Upper lobe of left lung (tissue), 6 donors: ENCODE measurements around the gene MSH3. TPM values are rescaled to one million over a fixed set of nuclear protein-coding genes. Genes with fewer than 3 reads are reported as not detected.
"Not testable (repeated sequence)": the region's sequence is repeated elsewhere in the genome, so short reads cannot be mapped to it uniquely, and the experiment has no call there.

Source experiments
- ATAC-seq, 2 donors: fragments of 200-7000 bp; cut with Tn5 transposase; one replicate each; pipeline ENCODE4 v1.9.1; 2022; ENCODE audit warnings: mild to moderate bottlenecking in 2 of 2, moderate library complexity in 2 of 2; ENCODE audit not compliant: low FRiP score in 2 of 2
- DNase-seq, 2 donors: peaks; one replicate each; pipeline ENCODE4 v3.0.0-alpha.2; 2019 to 2020
- H3K27ac ChIP-seq, 4 donors: fragments of 200-600 bp; sonication (generic); one replicate each; pipeline ENCODE4 v1.5.1; 2016 to 2019
- H3K27me3 ChIP-seq, 4 donors: fragments of 200-600 bp; sonication (generic); one replicate each; pipeline ENCODE4 v1.5.1; 2017 to 2019
- H3K36me3 ChIP-seq, 4 donors: fragments of 200-600 bp; sonication (generic); one replicate each; pipeline ENCODE4 v1.5.1; 2016 to 2019
- H3K4me1 ChIP-seq, 4 donors: fragments of 200-600 bp; sonication (generic); one replicate each; pipeline ENCODE4 v1.5.1; 2018 to 2019
- H3K4me3 ChIP-seq, 4 donors: fragments of 200-600 bp; sonication (generic); one replicate each; pipeline ENCODE4 v1.5.1; 2017 to 2019; ENCODE audit warnings: mild to moderate bottlenecking in 2 of 4, moderate library complexity in 1 of 4
- H3K9me3 ChIP-seq, 4 donors: fragments of 200-600 bp; sonication (generic); one replicate each; pipeline ENCODE4 v1.5.1; 2018 to 2019
- EP300 ChIP-seq, 4 donors: sonication (generic); formaldehyde crosslinking; IDR thresholded peaks; one replicate each; pipeline ENCODE4 v1.5.1; 2017; ENCODE audit warnings: antibody characterized with exemption in 4 of 4, control low read depth in 2 of 4
- POLR2A ChIP-seq, 4 donors: fragments of 450-650 bp; IDR thresholded peaks; one replicate each; pipeline ENCODE4 v1.5.1; 2016 to 2017; ENCODE audit warnings: antibody characterized with exemption in 4 of 4, mild to moderate bottlenecking in 2 of 4
- POLR2AphosphoS5 ChIP-seq, 2 donors: sonication (generic); formaldehyde crosslinking; IDR thresholded peaks; one replicate each; pipeline ENCODE4 v1.5.1; 2017; ENCODE audit warnings: antibody characterized with exemption in 2 of 2
- WGBS, 2 donors: methylation state at CpG; one replicate each; pipeline ENCODE4 v1.1.5; 2017 to 2018; 5-methylcytosine and 5-hydroxymethylcytosine counted together
- total RNA-seq, 6 donors: library from RNA; depleted of rRNA in 4 of 6; stranded (reverse); fragments of >200 nt in 4 of 6; gene quantifications; one replicate each; pipeline versions ENCODE4 v1.1.0 to v1.2.1, GENCODE V29; 2016 to 2021
- TF ChIP-seq, protein P1 (sequence below), 6 experiments: fragments of 450-650 bp in 4 of 6; fragments of 200-600 bp in 2 of 6; sonication (generic) in 2 of 6; IDR thresholded peaks; one replicate each; pipeline ENCODE4 v1.5.1; 2016 to 2019; ENCODE audit warnings: antibody characterized with exemption in 6 of 6
- donor health status: DM: no; HTN: no; CAD: no; lungs with moderate emphysema.
- donor health status: DM: no; HTN: yes; CAD: no; lungs with severe emphysema.

The MSH3 gene
- total RNA-seq, 6 donors from 2014 or later = 9.0 to 17.3 (median 12.5) TPM

DNA sequence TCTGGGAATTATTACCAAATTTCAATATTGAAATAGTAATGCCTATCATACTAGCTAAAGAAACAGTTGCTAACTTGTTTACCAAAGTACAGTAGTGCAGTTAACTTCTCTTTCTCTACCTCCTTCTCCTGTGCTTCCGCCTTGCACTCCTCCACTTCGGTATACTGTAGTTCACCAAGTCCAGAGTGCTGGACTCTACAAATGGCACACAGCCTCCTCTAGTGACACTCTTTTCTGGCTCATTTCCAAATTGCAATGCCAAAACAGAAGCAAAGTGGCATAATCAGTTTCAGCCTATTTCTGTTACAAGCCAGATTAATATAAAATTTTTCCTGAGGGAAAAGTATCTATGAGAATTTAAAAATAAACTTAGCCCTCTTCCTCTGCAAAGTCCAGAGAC is 219.7 kb downstream of the MSH3 start:
- ATAC-seq = no peak
- 94 to 95% methylated on average over 2 of the region's 2 CpGs for WGBS, 2 donors

DNA sequence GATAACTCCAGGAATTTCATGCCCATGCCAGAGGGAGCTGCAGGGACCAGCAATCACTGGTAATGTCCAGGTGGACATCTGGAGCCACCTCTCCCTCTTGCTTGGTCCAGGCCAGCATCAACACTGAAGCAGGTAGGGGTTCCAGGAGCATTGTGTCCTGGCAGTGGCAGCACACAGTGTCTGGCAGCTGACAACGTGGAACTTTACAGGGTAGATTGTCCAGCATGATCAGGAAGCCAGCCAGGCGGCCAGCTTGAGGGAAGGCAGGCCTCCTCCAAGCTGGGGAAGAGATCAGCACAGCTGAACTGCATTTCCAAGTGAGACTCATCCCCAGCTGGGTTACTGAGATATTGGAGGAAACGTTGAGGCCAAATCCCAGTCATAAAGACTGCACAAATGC is 223.1 kb downstream of the MSH3 start:
- peaks cover 0 to 36% (median 10%) of the 10 kb centered on the region in 4 donors for H3K36me3 ChIP-seq
- H3K27ac ChIP-seq = no peak overlapping the region
- H3K4me3 ChIP-seq = no peak overlapping the region
- ATAC-seq (no peak), DNase-seq (no peak)
- TF ChIP-seq, protein P1, sequence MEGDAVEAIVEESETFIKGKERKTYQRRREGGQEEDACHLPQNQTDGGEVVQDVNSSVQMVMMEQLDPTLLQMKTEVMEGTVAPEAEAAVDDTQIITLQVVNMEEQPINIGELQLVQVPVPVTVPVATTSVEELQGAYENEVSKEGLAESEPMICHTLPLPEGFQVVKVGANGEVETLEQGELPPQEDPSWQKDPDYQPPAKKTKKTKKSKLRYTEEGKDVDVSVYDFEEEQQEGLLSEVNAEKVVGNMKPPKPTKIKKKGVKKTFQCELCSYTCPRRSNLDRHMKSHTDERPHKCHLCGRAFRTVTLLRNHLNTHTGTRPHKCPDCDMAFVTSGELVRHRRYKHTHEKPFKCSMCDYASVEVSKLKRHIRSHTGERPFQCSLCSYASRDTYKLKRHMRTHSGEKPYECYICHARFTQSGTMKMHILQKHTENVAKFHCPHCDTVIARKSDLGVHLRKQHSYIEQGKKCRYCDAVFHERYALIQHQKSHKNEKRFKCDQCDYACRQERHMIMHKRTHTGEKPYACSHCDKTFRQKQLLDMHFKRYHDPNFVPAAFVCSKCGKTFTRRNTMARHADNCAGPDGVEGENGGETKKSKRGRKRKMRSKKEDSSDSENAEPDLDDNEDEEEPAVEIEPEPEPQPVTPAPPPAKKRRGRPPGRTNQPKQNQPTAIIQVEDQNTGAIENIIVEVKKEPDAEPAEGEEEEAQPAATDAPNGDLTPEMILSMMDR (IDR thresholded peaks at IDR 0.05) = no peak
- TF ChIP-seq EP300 (IDR thresholded peaks at IDR 0.05) (no peak), POLR2AphosphoS5 (IDR thresholded peaks at IDR 0.05) (no peak), POLR2A (IDR thresholded peaks at IDR 0.05) (no peak)
- no peaks in the 10 kb centered on the region for H3K9me3 ChIP-seq
- no peaks in the 10 kb centered on the region for H3K27me3 ChIP-seq
- 91 to 97% methylated on average over 3 of the region's 3 CpGs for WGBS, 2 donors
- H3K4me1 ChIP-seq = no peaks in the 10 kb centered on the region

More for the DNA sequence above, 219.7 kb downstream of the MSH3 start:
- H3K4me3 ChIP-seq = no peak overlapping the region
- no peak for DNase-seq
- TF ChIP-seq EP300 (IDR thresholded peaks at IDR 0.05) = no peak
- TF ChIP-seq POLR2A (IDR thresholded peaks at IDR 0.05) = no peak
- H3K27ac ChIP-seq = no peak overlapping the region
- H3K9me3 ChIP-seq = no peaks in the 10 kb centered on the region
- no peaks in the 10 kb centered on the region for H3K4me1 ChIP-seq
- peaks cover 3 to 47% (median 10%) of the 10 kb centered on the region in 4 donors for H3K36me3 ChIP-seq
- no peaks in the 10 kb centered on the region for H3K27me3 ChIP-seq

DNA sequence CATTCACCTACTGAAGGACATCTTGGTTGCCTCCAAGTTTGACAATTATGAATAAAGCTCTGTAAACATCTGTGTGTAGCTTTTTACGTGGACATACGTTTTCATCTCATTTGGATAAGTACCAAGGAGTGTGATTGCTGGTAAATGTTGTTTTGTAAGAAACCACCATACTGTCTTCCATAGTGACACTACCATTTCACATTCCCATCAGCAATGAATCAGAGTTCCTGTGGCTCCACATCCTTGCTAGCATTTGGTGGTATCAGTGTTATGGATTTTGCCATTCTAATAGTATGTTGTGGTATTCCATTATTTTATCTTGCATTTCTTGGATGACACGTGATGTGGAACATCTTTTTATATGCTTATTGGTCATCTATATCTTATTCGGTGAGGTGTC is 227.3 kb downstream of the MSH3 start:
- Histone ChIP-seq H3K27ac (no peak overlapping the region), H3K27me3 (no peaks in the 10 kb centered on the region), H3K4me3 (no peak overlapping the region), H3K9me3 (no peaks in the 10 kb centered on the region), H3K36me3 (peaks cover 0 to 8% (median 5%) of the 10 kb centered on the region in 4 donors), H3K4me1 (no peaks in the 10 kb centered on the region)
- TF ChIP-seq POLR2A (IDR thresholded peaks at IDR 0.05) (no peak), EP300 (IDR thresholded peaks at IDR 0.05) (no peak), POLR2AphosphoS5 (IDR thresholded peaks at IDR 0.05) (no peak)
- TF ChIP-seq, protein P1 (IDR thresholded peaks at IDR 0.05) = no peak
- WGBS, 2 donors = 97 to 98% methylated on average over 4 of the region's 4 CpGs
- DNase-seq (no peak), ATAC-seq (no peak)

DNA sequence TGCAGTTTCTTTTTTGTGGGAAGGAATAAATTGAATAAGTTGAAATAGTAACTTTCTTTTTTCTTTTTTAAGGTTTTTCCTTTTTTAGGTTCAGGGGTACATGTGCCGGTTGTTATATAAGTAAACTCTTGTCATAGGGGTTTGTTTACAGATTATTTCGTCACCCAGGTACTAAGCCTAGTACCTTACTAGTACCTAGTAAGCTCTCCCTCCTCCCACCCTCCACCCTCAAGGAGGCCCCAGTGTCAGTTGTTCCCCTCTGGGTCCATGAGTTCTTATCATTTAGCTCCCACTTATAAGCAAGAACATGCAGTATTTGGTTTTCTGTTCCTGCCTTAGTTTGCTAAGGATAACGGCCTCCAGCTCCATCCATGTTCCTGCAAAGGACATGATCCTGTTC is 228.9 kb downstream of the MSH3 start:
- H3K27me3 ChIP-seq, H3K4me3 ChIP-seq, H3K9me3 ChIP-seq, H3K36me3 ChIP-seq, H3K27ac ChIP-seq, DNase-seq, H3K4me1 ChIP-seq, ATAC-seq: not testable (repeated sequence)
- WGBS, 2 donors = 95 to 97% methylated on average over 3 of the region's 3 CpGs

DNA sequence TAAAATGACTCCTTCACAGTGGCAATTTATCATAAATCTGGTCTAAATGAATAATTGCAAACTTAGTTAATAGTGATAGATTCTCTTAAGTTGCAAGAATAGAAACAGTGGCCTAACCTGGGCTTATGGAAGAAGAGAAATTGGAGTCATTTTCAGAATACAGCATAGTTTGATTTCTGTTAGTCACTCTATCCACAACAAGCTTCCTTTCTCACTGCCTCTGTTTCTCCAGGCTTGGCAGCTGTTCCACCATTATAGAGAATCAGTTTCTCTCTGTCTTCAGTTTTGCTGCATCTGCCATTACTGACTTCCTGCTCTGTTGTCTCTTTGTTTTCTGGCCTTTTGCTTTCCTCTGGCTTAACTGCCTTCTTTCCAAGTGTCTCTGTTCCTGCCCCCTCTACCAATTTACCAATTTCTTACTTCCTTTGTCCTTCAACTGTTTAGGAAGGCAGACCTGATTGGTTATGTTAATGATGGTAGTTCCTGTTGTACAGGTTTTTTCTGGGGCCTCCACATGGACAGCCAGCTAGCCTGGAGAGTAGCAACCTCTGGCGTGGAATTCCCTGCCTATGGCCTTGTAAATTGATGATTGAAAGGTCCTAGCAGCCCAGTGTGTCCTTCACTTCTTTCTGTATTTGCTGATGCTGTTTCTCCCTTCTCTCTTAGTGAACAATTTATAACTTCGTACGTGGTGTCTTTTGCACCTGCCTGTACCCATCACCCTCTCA is 229.8 kb downstream of the MSH3 start:
- Histone ChIP-seq H3K4me1 (no peaks in the 10 kb centered on the region), H3K27ac (no peak overlapping the region), H3K4me3 (no peak overlapping the region), H3K27me3 (no peaks in the 10 kb centered on the region), H3K36me3 (peaks cover 0 to 3% (median 0%) of the 10 kb centered on the region in 4 donors), H3K9me3 (no peaks in the 10 kb centered on the region)
- no peak for TF ChIP-seq EP300 (IDR thresholded peaks at IDR 0.05)
- no peak for TF ChIP-seq POLR2AphosphoS5 (IDR thresholded peaks at IDR 0.05)
- ATAC-seq = no peak
- 93 to 96% methylated on average over 3 of the region's 3 CpGs for whole genome bisulfite sequencing, 2 donors
- no peak for DNase-seq

DNA sequence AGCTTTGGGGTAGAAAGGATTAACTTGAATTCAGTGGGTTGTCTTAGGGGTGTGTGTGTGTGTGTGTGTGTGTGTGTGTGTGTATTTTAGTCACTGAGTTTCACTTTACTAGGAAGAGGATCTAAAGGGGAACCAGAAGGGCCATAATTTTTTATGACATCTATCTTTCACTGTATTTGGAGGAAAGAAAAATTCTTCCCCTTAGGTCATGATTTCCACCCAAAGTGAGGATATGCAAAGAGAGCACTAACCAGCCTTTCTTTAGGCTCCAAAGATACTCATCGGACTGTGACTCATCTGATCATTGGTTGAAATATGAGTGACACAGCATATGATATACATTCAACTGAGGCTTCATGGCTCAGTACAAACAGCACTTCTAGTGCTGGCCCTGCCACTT is 230.5 kb downstream of the MSH3 start:
- H3K4me3 ChIP-seq = no peak overlapping the region
- no peak overlapping the region for H3K27ac ChIP-seq
- no peak for DNase-seq
- H3K9me3 ChIP-seq = no peaks in the 10 kb centered on the region
- peaks cover 0 to 3% (median 0%) of the 10 kb centered on the region in 4 donors for H3K36me3 ChIP-seq
- no peaks in the 10 kb centered on the region for H3K4me1 ChIP-seq
- TF ChIP-seq EP300 (IDR thresholded peaks at IDR 0.05) = no peak
- TF ChIP-seq POLR2A (IDR thresholded peaks at IDR 0.05) = no peak
- TF ChIP-seq, protein P1 (IDR thresholded peaks at IDR 0.05) = no peak
- no peak for TF ChIP-seq POLR2AphosphoS5 (IDR thresholded peaks at IDR 0.05)
- 88 to 95% methylated on average over 1 of the region's 1 CpG for WGBS, 2 donors
- no peak for ATAC-seq
- H3K27me3 ChIP-seq = no peaks in the 10 kb centered on the region
